CD4-positive, alpha-beta T cell (primary cell): ENCODE measurements around the gene TBX3. TPM values are rescaled to one million over a fixed set of nuclear protein-coding genes. Genes with fewer than 3 reads are reported as not detected.

Experiments
- ATAC-seq: fragments of 200-7000 bp; cut with Tn5 transposase; one replicate; pipeline ENCODE4 v1.10.0; 2022; ENCODE audit warnings: mild to moderate bottlenecking; ENCODE audit not compliant: poor library complexity
- CTCF ChIA-PET: fragments of 350-600 bp; sonication (Branson Sonifier 250); formaldehyde crosslinking; loops from one replicate; lab custom pipeline; 2021; ENCODE audit warnings: antibody characterized with exemption, inconsistent platforms; lab: Charles Lee
- POLR2A ChIA-PET: fragments of 350-600 bp; sonication (Branson Sonifier 250); formaldehyde crosslinking; loops from one replicate; lab custom pipeline; 2021; ENCODE audit warnings: antibody characterized with exemption, inconsistent platforms; lab: Charles Lee
- DNase-seq, 14 experiments: peaks; one replicate each; pipeline ENCODE4 v3.0.0-alpha.2; 2013 to 2020; ENCODE audit warnings: mixed read lengths in 2 of 14
- H3K27ac ChIP-seq, 2 donors: one replicate each; pipeline versions ENCODE4 v1.5.1 to v1.7.0; 2013; ENCODE audit warnings: low read length in 2 of 2, low read depth in 1 of 2, mild to moderate bottlenecking in 1 of 2
- H3K27me3 ChIP-seq, 2 experiments: 1 replicate in 1 of 2; 2 replicates in 1 of 2; pipeline versions ENCODE4 v1.6.1 to v1.7.0; 2013; ENCODE audit warnings: low read length in 2 of 2, control low read depth in 1 of 2, mild to moderate bottlenecking in 1 of 2, moderate library complexity in 1 of 2; ENCODE audit not compliant: insufficient read depth in 2 of 2, control insufficient read depth in 1 of 2
- H3K36me3 ChIP-seq: one replicate; pipeline ENCODE4 v1.6.1; 2013; ENCODE audit warnings: low read length, control low read depth; ENCODE audit not compliant: insufficient read depth
- H3K4me1 ChIP-seq: one replicate; pipeline ENCODE4 v1.6.1; 2013; ENCODE audit warnings: low read length, control low read depth; ENCODE audit not compliant: insufficient read depth
- H3K4me3 ChIP-seq: one replicate; pipeline ENCODE4 v1.5.1; 2013; ENCODE audit warnings: mild to moderate bottlenecking, low read length, moderate library complexity
- H3K9me3 ChIP-seq, 2 experiments: 1 replicate in 1 of 2; 2 replicates in 1 of 2; pipeline versions ENCODE4 v1.6.1 to v1.7.0; 2013; ENCODE audit warnings: low read length in 2 of 2, mild to moderate bottlenecking in 2 of 2, control low read depth in 1 of 2, moderate library complexity in 1 of 2; ENCODE audit not compliant: control insufficient read depth in 1 of 2, insufficient read depth in 1 of 2
- H3K27ac Mint-ChIP-seq: one replicate; pipeline ENCODE4 v1.8.0; 2020; ENCODE audit warnings: mixed read lengths
- H3K27me3 Mint-ChIP-seq: one replicate; pipeline ENCODE4 v1.8.0; 2021; ENCODE audit warnings: mixed read lengths
- H3K36me3 Mint-ChIP-seq: one replicate; pipeline ENCODE4 v1.8.0; 2021; ENCODE audit warnings: low read depth, mixed read lengths
- H3K4me1 Mint-ChIP-seq: one replicate; pipeline ENCODE4 v1.8.0; 2021; ENCODE audit warnings: low read depth, mixed read lengths
- H3K4me3 Mint-ChIP-seq: one replicate; pipeline ENCODE4 v1.8.0; 2020; ENCODE audit warnings: mild to moderate bottlenecking, mixed read lengths
- H3K9me3 Mint-ChIP-seq: one replicate; pipeline ENCODE4 v1.8.0; 2020; ENCODE audit warnings: mixed read lengths
- CTCF ChIP-seq: fragments of 200-600 bp; IDR thresholded peaks from one replicate; pipeline ENCODE4 v1.8.0; 2022; ENCODE audit warnings: antibody characterized with exemption, mild to moderate bottlenecking
- intact Hi-C, 2 experiments: fragments of 100-400 bp; cut with DNase I in 1 of 2; cut with micrococcal nuclease in 1 of 2; formaldehyde crosslinking; loops; one replicate each; pipeline versions ENCODE4 v1.15.1 to v1.9.0; 2023 to 2025; cut with DNase I, micrococcal nuclease
- total RNA-seq, 174 experiments: library from RNA in 2 of 174; stranded (reverse) in 2 of 174; gene quantifications; one replicate each; pipeline ENCODE4 v1.2.3 and lab custom pipeline; 2021 to 2026

Gene TBX3
- total RNA-seq, 2 experiments from 2014 or later: 0.08 TPM; not detected in 1

GRCh38 chr12:114697243-114697716, 13.3 kb upstream of the TBX3 start:
- no peak for TF ChIP-seq CTCF

GRCh38 chr12:114696443-114697242, 12.7 kb upstream of the TBX3 start:
- Histone ChIP-seq H3K36me3 (no peaks in the 10 kb centered on the region), H3K9me3 (peaks cover 0 to 56% of the 10 kb centered on the region in 2 experiments), H3K27ac (no peak overlapping the region), H3K4me1 (peaks cover 4% of the 10 kb centered on the region), H3K27me3 (peaks cover 81 to 98% of the 10 kb centered on the region in 2 experiments), H3K4me3 (no peak overlapping the region)
- no peak overlapping the region for H3K4me3 Mint-ChIP-seq
- intact Hi-C loops: no loop called here
- H3K4me1 Mint-ChIP-seq: no peaks in the 10 kb centered on the region
- ChIA-PET CTCF (no interaction called here), POLR2A (no interaction called here)
- DNase-seq (no peak), ATAC-seq (no peak)
- H3K9me3 Mint-ChIP-seq: no peaks in the 10 kb centered on the region
- H3K27ac Mint-ChIP-seq: no peak overlapping the region
- H3K27me3 Mint-ChIP-seq: peaks cover 90% of the 10 kb centered on the region
- TF ChIP-seq CTCF: no peak
- H3K36me3 Mint-ChIP-seq: no peaks in the 10 kb centered on the region

More at GRCh38 chr12:114697243-114697716, 13.3 kb upstream of the TBX3 start:
- no peaks in the 10 kb centered on the region for H3K9me3 Mint-ChIP-seq
- no peak overlapping the region for H3K4me3 Mint-ChIP-seq
- no peak for DNase-seq
- ATAC-seq: no peak
- no peaks in the 10 kb centered on the region for H3K4me1 Mint-ChIP-seq
- POLR2A ChIA-PET: no interaction called here
- H3K27ac ChIP-seq: no peak overlapping the region
- H3K36me3 Mint-ChIP-seq: no peaks in the 10 kb centered on the region
- H3K4me3 ChIP-seq: no peak overlapping the region
- H3K4me1 ChIP-seq: peaks cover 4% of the 10 kb centered on the region
- H3K9me3 ChIP-seq: peaks cover 0 to 52% of the 10 kb centered on the region in 2 experiments
- CTCF ChIA-PET: no interaction called here
- no peak overlapping the region for H3K27ac Mint-ChIP-seq
- peaks cover 79 to 98% of the 10 kb centered on the region in 2 experiments for H3K27me3 ChIP-seq
- no peaks in the 10 kb centered on the region for H3K36me3 ChIP-seq
- intact Hi-C loops: no loop called here
- H3K27me3 Mint-ChIP-seq: peaks cover 93% of the 10 kb centered on the region

- Mint-ChIP-seq H3K27me3 (peaks cover 90% of the 10 kb centered on the region), H3K27ac (no peak overlapping the region), H3K4me3 (no peak overlapping the region), H3K36me3 (no peaks in the 10 kb centered on the region), H3K9me3 (no peaks in the 10 kb centered on the region), H3K4me1 (no peaks in the 10 kb centered on the region)
- H3K27me3 ChIP-seq: peaks cover 87 to 99% of the 10 kb centered on the region in 2 experiments
- H3K9me3 ChIP-seq: peaks cover 0 to 50% of the 10 kb centered on the region in 2 experiments
- no peak for DNase-seq
- no peak overlapping the region for H3K4me3 ChIP-seq
- ChIA-PET CTCF (no interaction called here), POLR2A (no interaction called here)
- intact Hi-C loops: no loop called here
- H3K27ac ChIP-seq: no peak overlapping the region
- TF ChIP-seq CTCF: no peak
- no peak for ATAC-seq
- peaks cover 4% of the 10 kb centered on the region for H3K4me1 ChIP-seq
- H3K36me3 ChIP-seq: no peaks in the 10 kb centered on the region
These were observed 11.3 kb upstream of the TBX3 start for GRCh38 chr12:114695305-114695592.
